ENCODE data around the gene TAF7.

DNA sequence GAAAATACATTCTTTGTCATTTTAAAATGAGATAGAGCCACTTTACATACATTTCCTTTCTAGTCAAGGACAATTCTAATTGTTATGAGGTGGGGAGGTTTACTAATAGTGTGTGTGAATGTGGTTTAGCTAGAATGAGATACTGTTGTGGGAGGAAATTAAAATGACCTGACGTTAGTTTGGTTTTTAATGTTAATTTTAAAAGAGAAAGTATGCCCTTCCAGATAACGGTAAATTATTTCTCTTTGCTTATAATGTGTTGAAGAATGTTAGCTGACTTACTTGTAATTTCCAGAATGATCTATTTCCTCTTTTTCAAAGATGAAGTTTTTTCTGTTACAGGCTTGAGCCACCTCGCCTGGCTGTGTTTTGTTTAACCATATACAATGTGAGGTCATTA, 1.7 kb upstream of the TAF7 start:
- TF ChIP-seq, protein P1, sequence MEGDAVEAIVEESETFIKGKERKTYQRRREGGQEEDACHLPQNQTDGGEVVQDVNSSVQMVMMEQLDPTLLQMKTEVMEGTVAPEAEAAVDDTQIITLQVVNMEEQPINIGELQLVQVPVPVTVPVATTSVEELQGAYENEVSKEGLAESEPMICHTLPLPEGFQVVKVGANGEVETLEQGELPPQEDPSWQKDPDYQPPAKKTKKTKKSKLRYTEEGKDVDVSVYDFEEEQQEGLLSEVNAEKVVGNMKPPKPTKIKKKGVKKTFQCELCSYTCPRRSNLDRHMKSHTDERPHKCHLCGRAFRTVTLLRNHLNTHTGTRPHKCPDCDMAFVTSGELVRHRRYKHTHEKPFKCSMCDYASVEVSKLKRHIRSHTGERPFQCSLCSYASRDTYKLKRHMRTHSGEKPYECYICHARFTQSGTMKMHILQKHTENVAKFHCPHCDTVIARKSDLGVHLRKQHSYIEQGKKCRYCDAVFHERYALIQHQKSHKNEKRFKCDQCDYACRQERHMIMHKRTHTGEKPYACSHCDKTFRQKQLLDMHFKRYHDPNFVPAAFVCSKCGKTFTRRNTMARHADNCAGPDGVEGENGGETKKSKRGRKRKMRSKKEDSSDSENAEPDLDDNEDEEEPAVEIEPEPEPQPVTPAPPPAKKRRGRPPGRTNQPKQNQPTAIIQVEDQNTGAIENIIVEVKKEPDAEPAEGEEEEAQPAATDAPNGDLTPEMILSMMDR (IDR thresholded peaks at IDR 0.05) = no peak
- TF ChIP-seq RAD21 (IDR thresholded peaks at IDR 0.05; ENCODE audit: low read length) (no peak), GATA2 (CRISPR knock-in tag; IDR thresholded peaks at IDR 0.05) (no peak), NRF1 (IDR thresholded peaks at IDR 0.05; ENCODE audit: low read depth, low read length) (no peak), SMC3 (IDR thresholded peaks at IDR 0.05; ENCODE audit: low read depth, low read length) (no peak), YY1 (IDR thresholded peaks at IDR 0.05; ENCODE audit: low read depth) (no peak), POLR2AphosphoS5 (IDR thresholded peaks at IDR 0.05; ENCODE audit: low read depth, low read length) (no peak), REST (IDR thresholded peaks at IDR 0.05; ENCODE audit: low read depth, low read length) (no peak), EP300 (IDR thresholded peaks at IDR 0.05; ENCODE audit: borderline replicate concordance in 1 of 2, low read depth in 1 of 2, low read length in 1 of 2) (no peak), MAX (IDR thresholded peaks at IDR 0.05; ENCODE audit: low read depth) (no peak), MEF2A (IDR thresholded peaks at IDR 0.05; ENCODE audit: borderline replicate concordance, low read depth) (no peak), RFX5 (IDR thresholded peaks at IDR 0.05; ENCODE audit: low read length) (no peak), USF2 (IDR thresholded peaks at IDR 0.05; ENCODE audit: borderline replicate concordance, low read depth, low read length) (no peak)

Data from SK-N-SH (cell line).